Inflammatory macrophage (primary cell): ENCODE measurements around the gene GET4.

Experiments used
- DNase-seq, 2 donors: peaks; one replicate each; pipeline ENCODE4 v3.0.0-alpha.2; 2020 to 2022

The GET4 gene

GRCh38 chr7:887488-887820 lies 11.1 kb downstream of the GET4 start:
- no peak for DNase-seq

DNA sequence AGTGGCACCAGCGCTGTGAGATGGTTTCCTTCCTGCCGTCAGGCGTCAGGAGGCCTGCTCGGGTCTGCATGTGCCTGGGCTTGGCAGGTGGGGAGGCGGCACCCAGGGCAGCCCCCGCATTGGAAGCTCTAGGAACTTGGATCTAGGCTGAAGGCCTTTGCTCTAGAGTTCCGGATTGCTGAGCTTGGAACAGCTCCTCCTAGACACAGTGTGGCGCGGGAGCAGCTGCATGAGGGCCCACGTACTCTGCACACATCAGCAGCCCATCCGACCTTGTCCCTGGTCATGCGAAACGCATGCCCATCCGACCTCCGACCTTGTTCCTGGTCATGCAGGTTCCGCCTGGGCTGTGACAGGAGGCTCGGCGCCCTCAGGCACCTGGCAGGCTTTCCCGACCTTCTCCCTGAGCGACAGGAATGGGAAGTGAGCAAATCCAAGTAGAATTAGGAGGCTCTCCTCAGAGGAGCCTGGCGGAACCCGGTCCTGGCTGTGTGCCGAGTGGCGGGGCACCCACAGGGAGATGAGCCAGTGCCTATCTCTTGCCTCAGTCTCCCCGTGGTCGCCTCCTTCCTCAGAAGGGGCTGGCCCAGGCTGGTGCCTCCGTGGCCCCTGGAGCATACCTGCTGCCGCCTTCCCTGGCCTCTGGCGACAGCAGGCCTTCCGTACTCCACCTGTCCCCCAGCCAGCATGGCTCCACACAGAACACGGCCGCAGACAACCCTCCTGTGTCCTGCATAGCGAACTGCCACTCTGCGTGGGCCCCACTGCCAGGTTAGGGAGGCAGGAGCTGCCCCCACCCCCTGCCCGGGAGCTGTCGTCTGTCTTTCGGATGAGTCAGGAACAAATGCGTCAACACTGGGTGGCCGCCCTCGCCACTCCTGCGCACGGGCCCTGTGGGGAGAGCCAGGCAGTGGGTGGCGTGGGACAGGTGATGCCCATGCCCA lies 12.0 kb downstream of the GET4 start:
- DNase-seq, result no peak

- no peak for DNase-seq
Observed at GRCh38 chr7:889025-889390, 12.7 kb downstream of the GET4 start.

DNA sequence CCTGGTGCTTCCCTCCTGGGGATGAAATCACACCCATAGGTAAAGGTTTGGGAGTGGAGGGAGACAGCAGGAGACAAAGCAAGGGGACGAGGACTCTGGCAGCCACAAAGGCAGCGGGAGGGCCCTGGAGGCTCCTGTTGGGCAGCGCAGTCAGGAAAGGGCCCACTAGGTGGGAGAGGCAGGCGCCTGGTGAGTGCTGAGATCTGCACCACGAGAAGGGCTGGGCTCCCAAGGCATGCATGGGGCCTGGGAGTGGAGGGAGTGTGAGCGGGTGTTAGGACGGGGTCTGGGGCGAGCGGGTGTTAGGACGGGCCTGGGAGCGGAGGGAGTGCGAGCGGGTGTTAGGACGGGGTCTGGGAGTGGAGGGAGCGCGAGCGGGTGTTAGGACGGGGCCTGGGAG lies 13.0 kb downstream of the GET4 start:
- no peak for DNase-seq

DNA sequence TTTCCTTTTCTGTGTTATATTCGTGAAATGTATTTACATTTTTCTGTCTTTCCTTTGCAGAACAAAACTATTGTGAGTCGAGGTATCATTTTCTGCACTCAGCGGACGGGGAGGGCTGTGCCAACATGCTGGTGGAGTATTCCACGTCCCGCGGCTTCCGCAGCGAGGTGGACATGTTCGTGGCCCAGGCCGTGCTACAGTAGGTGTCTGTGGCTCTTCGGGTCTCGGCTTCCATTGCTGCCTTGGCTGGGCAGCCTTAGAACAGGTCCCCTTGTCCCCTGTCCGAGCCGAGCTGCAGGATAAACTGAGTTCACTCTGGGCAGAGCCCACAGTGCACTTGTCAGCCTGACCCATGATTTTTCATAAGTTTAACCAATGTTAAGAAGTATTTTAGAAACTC lies 14.5 kb downstream of the GET4 start:
- no peak for DNase-seq

DNA sequence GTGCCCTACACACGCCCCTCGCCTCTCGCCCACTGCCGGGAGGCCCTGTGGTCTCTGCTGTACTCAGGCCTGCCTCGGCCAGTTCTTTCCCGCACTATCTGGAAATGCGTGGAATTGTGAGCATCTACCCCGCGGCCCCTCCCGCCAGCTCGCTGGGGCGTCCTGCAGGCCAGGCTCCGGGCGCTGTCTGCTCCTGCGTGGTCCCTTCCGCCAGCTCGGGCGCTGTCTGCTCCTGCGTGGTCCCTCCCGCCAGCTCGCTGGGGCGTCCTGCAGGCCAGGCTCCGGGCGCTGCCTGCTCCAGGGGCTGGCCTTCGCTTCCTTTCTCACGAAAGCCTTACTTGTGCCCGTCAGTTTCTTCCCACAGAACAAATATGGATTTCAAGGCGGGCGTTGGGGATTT lies 14.9 kb downstream of the GET4 start:
- no peak for DNase-seq

DNA sequence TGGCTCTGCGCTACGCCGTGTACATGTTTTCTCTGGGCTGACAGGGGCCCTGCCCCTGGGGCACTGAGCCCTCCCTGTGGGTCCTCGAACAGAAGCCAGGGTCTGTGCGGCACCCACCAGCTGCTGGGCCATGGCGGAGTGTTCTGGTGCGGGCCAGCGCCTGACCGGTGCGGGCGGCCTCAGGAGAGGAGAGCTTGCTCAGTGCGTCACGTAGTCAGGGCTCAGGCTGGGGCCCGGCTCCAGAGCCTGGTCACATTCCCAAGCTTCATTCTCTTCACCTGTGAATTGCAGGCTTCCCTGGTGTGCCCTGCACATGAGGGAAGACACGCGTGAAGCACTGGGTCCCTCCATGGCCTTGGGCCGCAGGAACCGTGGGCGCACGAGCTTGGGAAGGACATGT lies 15.5 kb downstream of the GET4 start:
- DNase-seq, result no peak

GRCh38 chr7:892648-893593 lies 16.6 kb downstream of the GET4 start:
- DNase-seq, result no peak

DNA sequence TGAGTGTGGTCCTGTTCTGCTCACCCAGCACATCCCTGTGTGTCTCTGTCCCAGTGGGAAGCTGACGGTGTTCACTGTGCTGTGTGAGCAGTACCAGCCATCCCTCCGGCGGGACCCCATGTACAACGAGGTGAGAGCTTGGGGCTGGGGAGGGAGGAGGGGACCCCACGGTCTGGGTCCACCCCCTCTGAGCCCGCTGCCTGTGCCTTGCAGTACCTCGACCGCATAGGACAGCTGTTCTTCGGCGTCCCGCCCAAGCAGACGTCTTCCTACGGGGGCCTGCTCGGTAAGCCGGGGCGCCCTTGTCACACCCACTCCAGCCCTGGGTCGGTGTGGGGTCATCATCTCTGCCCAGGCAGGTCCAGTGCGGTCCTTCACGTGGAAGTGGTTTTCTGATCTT lies 17.3 kb downstream of the GET4 start:
- DNase-seq, result no peak

DNA sequence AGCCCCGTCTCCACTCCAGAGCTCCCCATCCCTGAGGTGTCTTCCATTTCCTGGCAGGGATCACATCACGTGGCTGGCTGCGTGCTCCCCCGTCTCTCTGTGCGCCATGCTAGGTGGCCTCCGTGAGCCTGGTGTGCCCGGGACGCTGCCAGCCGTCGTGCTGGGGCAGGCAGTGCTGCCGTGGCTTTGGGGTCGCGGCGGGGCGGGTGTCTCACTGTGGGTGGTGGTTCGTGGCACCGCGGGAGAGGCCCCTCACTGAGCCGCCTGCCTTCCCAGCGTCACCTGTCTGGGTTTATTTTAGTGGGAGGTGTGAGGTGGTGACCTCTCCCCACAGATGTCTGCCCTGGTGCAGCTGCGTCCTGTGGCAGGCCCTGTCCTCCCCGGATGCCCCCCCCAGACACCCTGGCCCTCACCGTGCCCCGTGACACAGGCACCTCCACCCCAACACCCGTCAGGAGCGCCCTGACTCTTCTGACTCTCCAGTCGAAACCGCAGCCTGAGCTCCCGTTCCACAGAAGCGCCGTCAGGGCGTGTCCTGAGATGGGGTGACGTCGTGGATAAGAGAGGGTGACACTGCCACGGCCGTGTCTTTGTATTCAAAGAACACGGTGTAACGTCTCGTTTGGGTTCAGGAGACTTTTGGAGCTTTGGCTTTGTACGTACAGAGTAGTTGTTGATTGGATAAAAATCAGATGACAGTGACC lies 18.0 kb downstream of the GET4 start:
- no peak for DNase-seq

GRCh38 chr7:894927-895450 lies 18.6 kb downstream of the GET4 start:
- no peak for DNase-seq

DNA sequence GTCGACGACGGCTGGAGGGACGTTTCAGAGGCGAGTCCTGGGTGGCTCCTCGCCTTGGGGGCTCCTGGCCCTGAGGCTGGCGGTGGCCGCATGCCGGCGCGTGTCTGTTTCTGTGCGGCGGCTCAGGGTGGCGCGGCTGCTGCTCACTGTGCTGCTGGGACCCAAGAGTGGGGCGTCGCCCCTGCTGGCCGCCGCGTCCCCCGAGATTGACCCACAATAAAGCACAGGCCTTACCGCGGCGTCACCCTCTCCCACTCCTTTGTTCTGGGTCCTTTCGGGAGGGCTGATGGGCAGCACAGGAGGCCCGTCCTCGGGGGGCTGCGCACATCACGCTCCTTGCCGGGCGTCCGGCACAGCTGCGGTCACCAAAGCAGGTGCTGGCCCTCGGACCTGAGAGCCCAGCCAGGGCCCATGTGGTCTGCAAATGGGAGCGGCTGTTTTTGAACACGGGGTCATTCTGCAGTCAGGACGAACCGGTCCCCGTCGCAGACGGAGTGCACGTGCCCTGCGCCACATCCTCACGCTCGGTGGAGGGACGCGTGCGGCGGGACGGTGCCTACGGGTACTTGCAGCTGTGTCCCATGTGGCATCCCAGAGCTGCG lies 19.2 kb downstream of the GET4 start:
- DNase-seq, result no peak

DNA sequence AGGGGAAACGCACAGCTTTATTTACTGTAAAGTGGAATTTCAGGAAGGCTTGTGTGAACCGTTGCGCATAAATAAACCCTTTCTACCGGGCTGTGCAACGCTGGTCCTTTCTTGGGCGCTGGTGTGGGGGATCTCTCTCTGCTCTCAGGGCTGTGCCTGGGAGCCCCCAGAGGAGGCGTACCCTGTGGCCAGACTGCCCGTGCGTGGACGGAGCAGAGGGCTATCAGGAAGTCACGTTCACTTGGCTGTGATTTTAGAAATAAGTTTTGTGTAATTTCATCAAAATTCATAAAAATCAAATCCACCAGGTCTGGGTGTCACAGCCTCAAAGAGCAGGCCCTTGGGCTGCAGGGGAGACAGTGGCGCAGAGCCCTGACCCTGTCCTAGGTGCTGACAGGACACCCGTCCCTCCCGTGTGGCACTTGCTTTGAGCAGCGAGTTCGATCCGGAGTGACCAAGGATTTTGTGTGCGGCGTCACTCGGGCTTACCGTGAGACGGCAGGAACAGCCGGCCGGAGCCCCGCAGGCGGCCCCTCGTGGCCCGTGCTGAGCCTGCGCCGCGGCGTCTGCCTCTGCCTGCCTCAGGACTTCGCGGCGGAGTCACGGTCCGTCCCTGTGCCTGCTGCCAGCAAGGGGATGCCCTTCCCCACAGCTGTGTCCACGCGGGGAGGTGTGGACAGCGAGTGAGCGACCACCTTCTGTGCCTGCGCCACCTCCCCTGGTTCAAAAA lies 20.2 kb downstream of the GET4 start:
- no peak for DNase-seq

- no peak for DNase-seq
Observed at GRCh38 chr7:897086-897485, 20.7 kb downstream of the GET4 start.

DNA sequence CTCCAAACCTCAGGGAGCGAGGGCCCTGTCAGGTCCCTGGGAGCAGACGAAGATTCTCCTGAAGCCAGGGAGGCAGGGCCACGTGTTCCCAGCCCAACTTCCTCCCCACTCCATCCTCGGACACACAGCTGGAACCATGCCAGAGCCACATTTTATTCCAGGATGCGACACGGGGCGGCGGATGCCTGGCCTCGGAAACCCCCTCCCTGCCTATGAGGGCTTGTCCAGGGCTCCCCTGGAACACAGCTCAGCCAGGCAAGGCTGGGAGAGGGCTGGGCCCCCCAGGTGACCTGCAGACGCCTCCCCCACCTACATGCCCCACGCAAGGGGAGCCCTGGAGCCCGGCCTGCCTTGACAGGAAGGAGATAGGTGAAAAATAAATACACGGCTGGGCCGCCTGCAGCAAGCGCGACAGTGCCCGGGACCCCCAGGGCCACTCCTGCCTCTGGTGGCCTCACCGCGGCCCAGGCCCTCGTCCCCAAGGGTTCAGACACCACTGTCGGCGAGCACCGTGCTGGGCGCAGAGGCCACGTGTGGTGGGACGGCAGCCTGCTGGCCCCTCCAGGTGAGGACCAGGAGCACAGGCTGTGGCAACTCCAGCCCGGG lies 21.5 kb downstream of the GET4 start:
- DNase-seq, result no peak

DNA sequence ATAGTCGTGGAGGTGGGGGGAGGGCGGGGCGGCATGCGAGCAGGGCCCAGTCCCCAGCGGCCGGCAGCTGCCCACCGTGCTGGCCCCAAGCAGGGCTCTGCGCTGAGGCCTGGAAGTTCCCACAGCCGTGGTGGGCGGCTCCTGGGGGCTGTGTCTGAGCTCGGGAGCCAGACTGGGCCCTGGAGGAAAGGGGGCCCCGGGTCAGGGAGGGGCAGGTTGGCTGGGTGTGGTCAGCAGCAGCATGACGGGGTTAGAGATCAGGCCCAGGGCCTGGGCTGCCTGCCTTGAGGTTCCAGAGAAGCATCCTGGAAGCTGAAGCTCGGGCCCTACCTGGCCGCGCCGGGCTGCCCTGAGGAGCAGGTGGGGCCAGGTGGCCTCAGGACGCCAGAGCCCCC lies 22.1 kb downstream of the GET4 start:
- no peak for DNase-seq

GRCh38 chr7:898855-899681 lies 22.7 kb downstream of the GET4 start:
- no peak for DNase-seq

DNA sequence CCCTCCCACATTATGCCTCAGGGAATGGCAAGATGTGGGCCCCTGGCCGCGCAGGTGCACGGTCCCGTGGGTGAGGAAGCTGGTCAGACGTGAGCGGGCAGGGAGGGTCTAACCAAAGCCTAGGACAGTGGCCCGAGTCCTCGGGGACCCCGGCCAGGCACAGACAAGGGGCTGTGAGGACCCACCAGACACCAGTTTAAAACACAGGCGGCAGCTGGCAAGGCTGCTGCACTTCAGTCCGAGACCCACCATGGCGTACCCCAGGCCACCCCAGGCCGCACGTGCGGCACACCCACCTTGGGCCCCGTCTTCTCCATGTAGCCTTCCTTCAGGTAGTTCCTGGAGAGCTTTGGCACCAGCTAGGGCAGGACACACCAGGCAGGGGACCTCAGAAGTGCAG lies 23.5 kb downstream of the GET4 start:
- DNase-seq, result no peak

DNA sequence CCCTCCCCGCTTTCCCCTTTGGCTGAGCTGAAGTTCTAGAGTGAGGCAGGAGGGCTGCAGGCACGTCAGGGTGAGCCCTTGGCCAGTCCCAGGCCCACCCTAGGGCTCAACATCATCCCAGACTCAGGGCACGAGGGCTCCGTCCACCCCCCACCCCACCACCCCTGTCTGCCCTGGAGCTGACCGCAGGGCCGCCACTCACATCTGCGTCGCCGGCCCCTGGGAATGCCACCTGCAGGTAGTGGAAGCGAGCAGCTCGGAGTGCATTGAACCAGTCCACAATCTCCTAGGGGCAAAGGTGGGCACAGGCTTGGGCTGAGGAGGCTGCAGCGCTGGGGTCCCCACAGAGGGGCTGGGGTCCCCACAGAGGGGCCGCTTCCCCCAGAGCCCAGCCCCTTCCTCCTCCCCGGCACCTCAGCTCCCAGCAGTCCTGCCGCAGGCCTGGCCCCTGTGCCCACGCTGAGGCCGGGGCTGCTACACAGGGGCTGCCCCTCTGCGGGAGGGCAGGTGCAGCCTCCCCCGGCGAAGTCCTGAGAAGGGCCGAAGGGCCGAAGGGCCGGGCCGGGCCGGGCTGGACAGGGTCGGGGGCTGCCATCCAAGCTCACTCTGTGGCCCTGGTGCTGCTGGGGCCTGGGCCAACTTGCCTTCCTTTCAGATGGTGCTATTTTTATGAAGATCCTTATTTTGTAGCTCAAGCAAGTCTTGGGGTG lies 24.1 kb downstream of the GET4 start:
- DNase-seq, result no peak

DNA sequence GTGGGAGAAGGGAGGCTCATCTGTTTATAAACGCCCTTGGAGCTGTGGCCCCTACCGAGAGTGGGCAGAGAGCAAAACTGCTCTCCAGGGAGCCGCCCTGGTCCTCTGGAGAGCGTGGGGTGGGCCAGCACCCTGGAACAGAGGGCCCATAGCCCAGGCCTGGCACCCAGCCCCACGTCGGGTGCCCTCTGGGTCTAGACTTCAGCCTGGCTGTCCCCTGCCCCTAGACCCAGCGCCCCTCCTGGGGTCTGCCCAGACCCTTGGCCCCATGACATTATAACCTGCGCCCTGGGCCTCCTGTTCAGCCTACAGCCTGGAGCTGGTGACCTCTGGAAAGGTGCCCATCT lies 24.7 kb downstream of the GET4 start:
- no peak for DNase-seq
